K562 treated with DMSO at 1 percent for 4 hours (cell line): ENCODE measurements around the gene ABT1. TPM values are rescaled to one million over a fixed set of nuclear protein-coding genes. Genes with fewer than 3 reads are reported as not detected.

Experiments used
- total RNA-seq: library from RNA; unstranded; fragments of 300-600 nt; gene quantifications from 2 replicates; pipeline ENCODE4 v1.2.3, GENCODE V29; 2022; ENCODE audit not compliant: insufficient read depth

The ABT1 gene
- total RNA-seq, result 35.7 and 38.5 TPM in 2 replicates

DNA sequence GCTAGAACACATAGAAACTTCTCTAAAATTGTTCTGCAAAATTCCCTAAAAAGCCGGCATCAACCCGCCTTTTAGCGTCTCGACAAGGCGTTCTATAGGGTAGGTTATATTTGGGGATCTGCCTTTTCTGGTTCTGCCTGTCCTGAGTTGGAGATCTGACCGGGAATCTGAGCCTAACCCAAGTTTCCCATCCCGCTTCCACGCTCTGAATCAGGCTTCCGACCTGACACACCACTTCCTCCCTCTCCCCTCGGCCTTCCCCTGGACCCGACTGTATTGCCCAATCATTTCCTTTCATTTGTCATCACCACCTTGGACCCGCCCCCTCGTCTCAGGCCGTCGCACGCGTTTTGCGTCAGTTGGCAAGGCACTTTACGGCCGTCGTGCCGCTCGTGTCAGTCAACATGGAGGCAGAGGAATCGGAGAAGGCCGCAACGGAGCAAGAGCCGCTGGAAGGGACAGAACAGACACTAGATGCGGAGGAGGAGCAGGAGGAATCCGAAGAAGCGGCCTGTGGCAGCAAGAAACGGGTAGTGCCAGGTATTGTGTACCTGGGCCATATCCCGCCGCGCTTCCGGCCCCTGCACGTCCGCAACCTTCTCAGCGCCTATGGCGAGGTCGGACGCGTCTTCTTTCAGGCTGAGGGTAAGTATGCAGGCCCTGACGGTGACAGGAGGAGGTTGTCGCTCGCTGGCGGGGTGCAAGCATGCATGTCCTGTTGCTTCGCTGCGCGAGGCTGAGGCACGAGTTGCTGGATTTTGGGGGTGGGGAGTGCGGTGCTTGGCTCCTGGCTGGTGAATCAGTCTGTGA is at the start of gene ABT1:
Gene ABT1, plus strand, starts transcription at position 375 of the 810 bp plus-strand sequence. Its CDS starts 30 bp downstream, at position 405.

Other genes starting within 250 kb of the ABT1 start
- gene BTN3A2, start 231.8 kb upstream of the ABT1 start, total RNA-seq, result 4.2 and 6.6 TPM in 2 replicates
- gene BTN2A2, start 213.8 kb upstream of the ABT1 start, total RNA-seq, result 8.8 and 10.5 TPM in 2 replicates
- gene BTN3A1, start 194.7 kb upstream of the ABT1 start, total RNA-seq, result 4.0 and 5.4 TPM in 2 replicates
- gene BTN3A3, start 156.4 kb upstream of the ABT1 start, total RNA-seq, result 3.0 TPM in 2 replicates
- gene BTN2A1, start 139.0 kb upstream of the ABT1 start, total RNA-seq, result 10.8 and 11.1 TPM in 2 replicates
- gene BTN1A1, start 96.7 kb upstream of the ABT1 start, total RNA-seq, result not detected in 2 replicates
- 65.9 and 72.4 TPM in 2 replicates for gene HMGN4, start 58.6 kb upstream of the ABT1 start, total RNA-seq
- gene ZNF322, start 62.8 kb downstream of the ABT1 start, total RNA-seq, result 11.7 and 13.8 TPM in 2 replicates